SK-N-SH (cell line): Measurements from ENCODE around the gene NAPA. TPM values are rescaled to one million over a fixed set of nuclear protein-coding genes. Genes with fewer than 3 reads are reported as not detected.

Experiments used
- CTCF ChIA-PET: fragments of 300-600, 350-600 bp; formaldehyde crosslinking; extraction: SDS; loops from one replicate; lab custom pipeline; 2021; lab: Yijun Ruan, JAX
- POLR2A ChIA-PET: fragments of 350-600 bp; sonication (Branson Sonifier 250); formaldehyde crosslinking; extraction: SDS; loops from one replicate; lab custom pipeline; 2020; ENCODE audit warnings: antibody characterized with exemption, inconsistent platforms; lab: Yijun Ruan, JAX
- DNase-seq: peaks from one replicate; pipeline ENCODE4 v3.0.0; 2012
- H2AFZ ChIP-seq: fragments of 200-600 bp; sonication (generic); 2 replicates; pipeline ENCODE4 v1.8.1; 2016; ENCODE audit warnings: antibody characterized with exemption, mild to moderate bottlenecking, low read depth
- H3F3A ChIP-seq: fragments of 200-600 bp; sonication (generic); replicated peaks from 2 replicates; pipeline ENCODE3; 2016; ENCODE audit warnings: antibody characterized with exemption, mild to moderate bottlenecking; ENCODE audit not compliant: insufficient read depth
- H3K27ac ChIP-seq, 2 experiments: fragments of 200-500 bp in 1 of 2; fragments of 200-600 bp in 1 of 2; sonication (Bioruptor generic) in 1 of 2; sonication (generic), shearing (Covaris generic) in 1 of 2; 2 replicates each; pipeline versions ENCODE4 v1.5.1 to v1.6.1; 2014 to 2016; ENCODE audit warnings: low read depth in 2 of 2, inconsistent platforms in 1 of 2, low read length in 1 of 2, mild to moderate bottlenecking in 1 of 2, mixed read lengths in 1 of 2
- H3K27me3 ChIP-seq: fragments of 200-600 bp; sonication (generic), shearing (Covaris generic); 2 replicates; pipeline ENCODE4 v1.6.1; 2016; ENCODE audit warnings: mixed run types; ENCODE audit not compliant: insufficient read depth
- H3K36me3 ChIP-seq, 2 experiments: fragments of 200-500 bp in 1 of 2; fragments of 200-600 bp in 1 of 2; sonication (Bioruptor generic) in 1 of 2; sonication (generic) in 1 of 2; replicated peaks in 1 of 2; 2 replicates each; pipeline versions ENCODE3 to v1.5.1; 2014 to 2016; ENCODE audit warnings: low read length in 1 of 2, mild to moderate bottlenecking in 1 of 2; ENCODE audit not compliant: insufficient read depth in 2 of 2, control insufficient read depth in 1 of 2
- H3K4me1 ChIP-seq, 2 experiments: fragments of 200-500 bp in 1 of 2; fragments of 200-600 bp in 1 of 2; sonication (Bioruptor generic) in 1 of 2; sonication (generic), shearing (Covaris generic) in 1 of 2; 2 replicates each; pipeline versions ENCODE4 v1.5.1 to v1.6.1; 2014 to 2016; ENCODE audit warnings: low read depth in 1 of 2, low read length in 1 of 2, mixed run types in 1 of 2; ENCODE audit not compliant: insufficient read depth in 2 of 2, control insufficient read depth in 1 of 2
- H3K4me2 ChIP-seq: fragments of 200-600 bp; sonication (generic), shearing (Covaris generic); 2 replicates; pipeline ENCODE4 v1.6.1; 2017; ENCODE audit warnings: mixed run types
- H3K4me3 ChIP-seq, 2 experiments: fragments of 200-500 bp in 1 of 2; fragments of 200-600 bp in 1 of 2; sonication (Bioruptor generic) in 1 of 2; sonication (generic), shearing (Covaris generic) in 1 of 2; 2 replicates each; pipeline versions ENCODE4 v1.5.1 to v1.8.1; 2014 to 2016; ENCODE audit warnings: low read depth in 2 of 2, inconsistent platforms in 1 of 2, low read length in 1 of 2, mild to moderate bottlenecking in 1 of 2, mixed read lengths in 1 of 2, moderate library complexity in 1 of 2
- H3K79me2 ChIP-seq: fragments of 200-600 bp; sonication (generic); 2 replicates; pipeline ENCODE4 v1.8.1; 2017; ENCODE audit warnings: mild to moderate bottlenecking; ENCODE audit not compliant: insufficient read depth
- H3K9ac ChIP-seq: fragments of 200-600 bp; sonication (generic); 2 replicates; pipeline ENCODE4 v1.6.1; 2017; ENCODE audit warnings: mixed run types
- H3K9me2 ChIP-seq: fragments of 200-600 bp; sonication (generic); 2 replicates; pipeline ENCODE4 v1.6.1; 2017; ENCODE audit warnings: mixed run types
- H3K9me3 ChIP-seq: fragments of 200-600 bp; sonication (generic); 2 replicates; pipeline ENCODE4 v1.6.1; 2017; ENCODE audit warnings: mixed run types, mild to moderate bottlenecking, moderate library complexity
- H4K20me1 ChIP-seq: fragments of 200-600 bp; sonication (generic); 2 replicates; pipeline ENCODE4 v1.6.1; 2017; ENCODE audit warnings: mild to moderate bottlenecking, mixed run types; ENCODE audit not compliant: insufficient read depth
- CHD2 ChIP-seq: fragments of 150-350 bp; IDR thresholded peaks from 2 replicates; pipeline ENCODE4 v1.6.1; 2018; ENCODE audit warnings: low read length; ENCODE audit not compliant: partially characterized antibody
- ELF1 ChIP-seq: IDR thresholded peaks from 2 replicates; pipeline ENCODE4 v1.4.0; 2012
- EZH2phosphoT487 ChIP-seq: fragments of 200-600 bp; sonication (generic); IDR thresholded peaks from 2 replicates; pipeline ENCODE4 v1.6.1; 2017; ENCODE audit warnings: low read depth, mixed run types, mild to moderate bottlenecking, antibody characterized with exemption, moderate library complexity, borderline replicate concordance
- FOSL2 ChIP-seq: IDR thresholded peaks from 2 replicates; pipeline ENCODE4 v1.4.0; 2012; ENCODE audit warnings: low read depth, mild to moderate bottlenecking, moderate library complexity, borderline replicate concordance
- FOXM1 ChIP-seq: IDR thresholded peaks from 2 replicates; pipeline ENCODE4 v1.4.0; 2012; ENCODE audit warnings: low read depth, mild to moderate bottlenecking
- GABPA ChIP-seq: IDR thresholded peaks from 2 replicates; pipeline ENCODE4 v1.4.0; 2012; ENCODE audit warnings: low read depth, mild to moderate bottlenecking
- GATA2 ChIP-seq: sonication (generic); formaldehyde crosslinking; IDR thresholded peaks from 2 replicates; pipeline ENCODE4 v1.5.0; 2020; ENCODE audit warnings: mild to moderate bottlenecking, missing genetic modification reagents
- JUND ChIP-seq: IDR thresholded peaks from 2 replicates; pipeline ENCODE4 v1.4.0; 2012
- RAD21 ChIP-seq: IDR thresholded peaks from 2 replicates; pipeline ENCODE4 v1.6.1; 2012; ENCODE audit warnings: mild to moderate bottlenecking, low read length
- RXRA ChIP-seq: IDR thresholded peaks from 2 replicates; pipeline ENCODE4 v1.4.0; 2012; ENCODE audit warnings: low read depth, mild to moderate bottlenecking, borderline replicate concordance
- TEAD4 ChIP-seq: IDR thresholded peaks from 2 replicates; pipeline ENCODE4 v1.4.0; 2012; ENCODE audit warnings: mild to moderate bottlenecking, borderline replicate concordance; ENCODE audit not compliant: insufficient read depth
- WGBS: methylation state at CpG from one replicate; pipeline ENCODE4 v1.1.6; 2017; ENCODE audit warnings: low lambda C conversion rate; 5-methylcytosine and 5-hydroxymethylcytosine counted together
- polyA plus RNA-seq, 3 experiments: library from polyadenylated mRNA; depleted of rRNA; stranded (reverse); fragments of >200 nt; gene quantifications; 2 replicates each; pipeline ENCODE4 v1.2.3, GENCODE V29; 2012
- TF ChIP-seq, protein P1 (sequence below): IDR thresholded peaks from 2 replicates; pipeline ENCODE4 v1.4.0; 2012; ENCODE audit warnings: low read depth
- TF ChIP-seq, protein P2 (sequence below): IDR thresholded peaks from 2 replicates; pipeline ENCODE4 v1.4.0; 2012; ENCODE audit warnings: low read depth, borderline replicate concordance
- TF ChIP-seq, protein P3 (sequence below): IDR thresholded peaks from 2 replicates; pipeline ENCODE4 v1.4.0; 2012; ENCODE audit warnings: low read depth, borderline replicate concordance
- TF ChIP-seq, protein P4 (sequence below): fragments of 200-600 bp; sonication (generic); IDR thresholded peaks from 2 replicates; pipeline ENCODE4 v1.6.1; 2017; ENCODE audit warnings: antibody characterized with exemption, mild to moderate bottlenecking, moderate library complexity
- TF ChIP-seq, protein P5 (sequence below): IDR thresholded peaks from 2 replicates; pipeline ENCODE4 v1.6.1; 2012; ENCODE audit warnings: mild to moderate bottlenecking, low read depth, low read length, moderate library complexity

NAPA gene
- polyA plus RNA-seq, 1 of the 3 experiments (the other 2 are of a cell fraction), result 84.1 TPM

DNA sequence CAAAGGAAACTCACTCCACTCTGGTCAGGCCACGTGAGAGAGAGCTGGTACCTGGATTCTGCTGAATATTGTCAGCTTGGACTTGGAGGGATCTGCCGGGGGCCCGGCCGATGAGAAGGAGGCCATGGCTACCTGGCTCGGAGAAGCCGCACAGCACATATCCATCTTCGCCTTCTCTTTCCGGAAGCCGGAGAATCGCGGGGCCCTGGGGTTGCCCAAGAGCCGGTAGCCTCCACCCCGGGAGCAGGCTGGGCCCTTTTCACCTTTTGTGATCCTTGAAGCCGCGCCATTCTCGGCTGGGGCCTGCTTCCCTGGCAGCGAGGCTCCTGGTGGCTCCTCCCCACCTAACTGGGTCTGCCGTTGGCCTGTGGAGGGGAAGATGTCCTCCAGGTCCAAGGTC, 29.2 kb upstream of the NAPA start:
- POLR2A ChIA-PET, result no interaction called here
- Histone ChIP-seq H3K27me3 (no peaks in the 10 kb centered on the region), H3K4me1 (peaks cover 0 to 14% of the 10 kb centered on the region in 2 experiments; a peak in 1 of 4 replicates), H3F3A (no peaks in the 10 kb centered on the region), H3K4me2 (no peak overlapping the region), H3K27ac (no peak overlapping the region), H3K9me3 (no peaks in the 10 kb centered on the region), H3K36me3 (no peaks in the 10 kb centered on the region), H3K9me2 (no peaks in the 10 kb centered on the region), H4K20me1 (no peaks in the 10 kb centered on the region), H3K79me2 (no peaks in the 10 kb centered on the region), H3K9ac (no peak overlapping the region), H2AFZ (no peak overlapping the region), H3K4me3 (no peak overlapping the region)
- TF ChIP-seq, protein P1, sequence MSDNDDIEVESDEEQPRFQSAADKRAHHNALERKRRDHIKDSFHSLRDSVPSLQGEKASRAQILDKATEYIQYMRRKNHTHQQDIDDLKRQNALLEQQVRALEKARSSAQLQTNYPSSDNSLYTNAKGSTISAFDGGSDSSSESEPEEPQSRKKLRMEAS, result no peak
- TF ChIP-seq EZH2phosphoT487 (no peak), ELF1 (no peak), FOXM1 (no peak), JUND (no peak), GABPA (no peak), TEAD4 (no peak), CHD2 (no peak), FOSL2 (no peak), GATA2 (CRISPR knock-in tag) (no peak), RAD21 (no peak), RXRA (no peak)
- TF ChIP-seq, protein P2, sequence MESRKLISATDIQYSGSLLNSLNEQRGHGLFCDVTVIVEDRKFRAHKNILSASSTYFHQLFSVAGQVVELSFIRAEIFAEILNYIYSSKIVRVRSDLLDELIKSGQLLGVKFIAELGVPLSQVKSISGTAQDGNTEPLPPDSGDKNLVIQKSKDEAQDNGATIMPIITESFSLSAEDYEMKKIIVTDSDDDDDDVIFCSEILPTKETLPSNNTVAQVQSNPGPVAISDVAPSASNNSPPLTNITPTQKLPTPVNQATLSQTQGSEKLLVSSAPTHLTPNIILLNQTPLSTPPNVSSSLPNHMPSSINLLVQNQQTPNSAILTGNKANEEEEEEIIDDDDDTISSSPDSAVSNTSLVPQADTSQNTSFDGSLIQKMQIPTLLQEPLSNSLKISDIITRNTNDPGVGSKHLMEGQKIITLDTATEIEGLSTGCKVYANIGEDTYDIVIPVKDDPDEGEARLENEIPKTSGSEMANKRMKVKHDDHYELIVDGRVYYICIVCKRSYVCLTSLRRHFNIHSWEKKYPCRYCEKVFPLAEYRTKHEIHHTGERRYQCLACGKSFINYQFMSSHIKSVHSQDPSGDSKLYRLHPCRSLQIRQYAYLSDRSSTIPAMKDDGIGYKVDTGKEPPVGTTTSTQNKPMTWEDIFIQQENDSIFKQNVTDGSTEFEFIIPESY, result no peak
- TF ChIP-seq, protein P3, sequence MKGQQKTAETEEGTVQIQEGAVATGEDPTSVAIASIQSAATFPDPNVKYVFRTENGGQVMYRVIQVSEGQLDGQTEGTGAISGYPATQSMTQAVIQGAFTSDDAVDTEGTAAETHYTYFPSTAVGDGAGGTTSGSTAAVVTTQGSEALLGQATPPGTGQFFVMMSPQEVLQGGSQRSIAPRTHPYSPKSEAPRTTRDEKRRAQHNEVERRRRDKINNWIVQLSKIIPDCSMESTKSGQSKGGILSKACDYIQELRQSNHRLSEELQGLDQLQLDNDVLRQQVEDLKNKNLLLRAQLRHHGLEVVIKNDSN, result no peak
- TF ChIP-seq, protein P4, sequence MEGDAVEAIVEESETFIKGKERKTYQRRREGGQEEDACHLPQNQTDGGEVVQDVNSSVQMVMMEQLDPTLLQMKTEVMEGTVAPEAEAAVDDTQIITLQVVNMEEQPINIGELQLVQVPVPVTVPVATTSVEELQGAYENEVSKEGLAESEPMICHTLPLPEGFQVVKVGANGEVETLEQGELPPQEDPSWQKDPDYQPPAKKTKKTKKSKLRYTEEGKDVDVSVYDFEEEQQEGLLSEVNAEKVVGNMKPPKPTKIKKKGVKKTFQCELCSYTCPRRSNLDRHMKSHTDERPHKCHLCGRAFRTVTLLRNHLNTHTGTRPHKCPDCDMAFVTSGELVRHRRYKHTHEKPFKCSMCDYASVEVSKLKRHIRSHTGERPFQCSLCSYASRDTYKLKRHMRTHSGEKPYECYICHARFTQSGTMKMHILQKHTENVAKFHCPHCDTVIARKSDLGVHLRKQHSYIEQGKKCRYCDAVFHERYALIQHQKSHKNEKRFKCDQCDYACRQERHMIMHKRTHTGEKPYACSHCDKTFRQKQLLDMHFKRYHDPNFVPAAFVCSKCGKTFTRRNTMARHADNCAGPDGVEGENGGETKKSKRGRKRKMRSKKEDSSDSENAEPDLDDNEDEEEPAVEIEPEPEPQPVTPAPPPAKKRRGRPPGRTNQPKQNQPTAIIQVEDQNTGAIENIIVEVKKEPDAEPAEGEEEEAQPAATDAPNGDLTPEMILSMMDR, result no peak
- TF ChIP-seq, protein P5, sequence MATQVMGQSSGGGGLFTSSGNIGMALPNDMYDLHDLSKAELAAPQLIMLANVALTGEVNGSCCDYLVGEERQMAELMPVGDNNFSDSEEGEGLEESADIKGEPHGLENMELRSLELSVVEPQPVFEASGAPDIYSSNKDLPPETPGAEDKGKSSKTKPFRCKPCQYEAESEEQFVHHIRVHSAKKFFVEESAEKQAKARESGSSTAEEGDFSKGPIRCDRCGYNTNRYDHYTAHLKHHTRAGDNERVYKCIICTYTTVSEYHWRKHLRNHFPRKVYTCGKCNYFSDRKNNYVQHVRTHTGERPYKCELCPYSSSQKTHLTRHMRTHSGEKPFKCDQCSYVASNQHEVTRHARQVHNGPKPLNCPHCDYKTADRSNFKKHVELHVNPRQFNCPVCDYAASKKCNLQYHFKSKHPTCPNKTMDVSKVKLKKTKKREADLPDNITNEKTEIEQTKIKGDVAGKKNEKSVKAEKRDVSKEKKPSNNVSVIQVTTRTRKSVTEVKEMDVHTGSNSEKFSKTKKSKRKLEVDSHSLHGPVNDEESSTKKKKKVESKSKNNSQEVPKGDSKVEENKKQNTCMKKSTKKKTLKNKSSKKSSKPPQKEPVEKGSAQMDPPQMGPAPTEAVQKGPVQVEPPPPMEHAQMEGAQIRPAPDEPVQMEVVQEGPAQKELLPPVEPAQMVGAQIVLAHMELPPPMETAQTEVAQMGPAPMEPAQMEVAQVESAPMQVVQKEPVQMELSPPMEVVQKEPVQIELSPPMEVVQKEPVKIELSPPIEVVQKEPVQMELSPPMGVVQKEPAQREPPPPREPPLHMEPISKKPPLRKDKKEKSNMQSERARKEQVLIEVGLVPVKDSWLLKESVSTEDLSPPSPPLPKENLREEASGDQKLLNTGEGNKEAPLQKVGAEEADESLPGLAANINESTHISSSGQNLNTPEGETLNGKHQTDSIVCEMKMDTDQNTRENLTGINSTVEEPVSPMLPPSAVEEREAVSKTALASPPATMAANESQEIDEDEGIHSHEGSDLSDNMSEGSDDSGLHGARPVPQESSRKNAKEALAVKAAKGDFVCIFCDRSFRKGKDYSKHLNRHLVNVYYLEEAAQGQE, result no peak
- CTCF ChIA-PET, result no interaction called here
- WGBS, result 91% methylated on average over 17 of the region's 18 CpGs
- no peak for DNase-seq
